ENCODE results near the gene HBG2.

The HBG2 gene

DNA sequence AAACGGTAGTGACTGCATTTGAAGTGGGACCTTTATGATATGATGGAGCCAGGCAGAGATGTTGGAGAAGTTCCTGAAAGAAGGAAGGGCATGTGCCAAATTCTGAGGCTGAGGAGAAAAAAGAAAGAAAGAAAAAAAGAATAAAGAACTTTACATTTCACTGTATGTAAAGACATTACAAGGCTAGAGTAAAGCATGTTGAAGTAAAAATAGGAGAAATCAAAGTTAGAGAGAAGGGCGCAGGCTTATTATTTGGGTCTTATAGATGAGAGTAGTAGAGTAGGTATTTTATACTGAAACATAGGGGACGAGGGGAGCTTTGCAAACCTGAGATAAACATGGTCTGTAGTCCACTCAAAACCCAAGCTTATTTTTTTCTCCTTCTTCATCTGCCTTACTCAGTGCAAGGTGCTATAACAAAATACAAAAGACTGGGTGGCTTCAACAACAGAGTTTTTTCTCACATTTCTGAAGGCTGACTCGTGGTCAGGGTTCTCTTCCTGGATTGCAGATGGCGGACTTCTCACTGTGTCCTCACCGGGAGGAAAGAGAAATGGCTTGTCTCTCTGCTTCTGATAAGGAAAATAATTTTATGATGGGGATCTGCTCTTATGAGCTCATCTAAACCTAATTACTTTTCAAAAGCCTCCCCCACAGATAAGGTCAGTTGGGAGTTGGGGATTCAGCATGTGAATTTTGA, 7.7 kb downstream of the HBG2 start:
- no peak for TF ChIP-seq GATA3 (IDR thresholded peaks at IDR 0.05; ENCODE audit: low read depth, low read length)
- TF ChIP-seq GATA2 (IDR thresholded peaks at IDR 0.05; ENCODE audit: low read depth, low read length) = no peak

- no peak for TF ChIP-seq GATA3 (IDR thresholded peaks at IDR 0.05; ENCODE audit: low read depth, low read length)
- no peak for TF ChIP-seq GATA2 (IDR thresholded peaks at IDR 0.05; ENCODE audit: low read depth, low read length)
These were observed 9.4 kb downstream of the HBG2 start for GRCh38 chr11:5245155-5245554.

DNA sequence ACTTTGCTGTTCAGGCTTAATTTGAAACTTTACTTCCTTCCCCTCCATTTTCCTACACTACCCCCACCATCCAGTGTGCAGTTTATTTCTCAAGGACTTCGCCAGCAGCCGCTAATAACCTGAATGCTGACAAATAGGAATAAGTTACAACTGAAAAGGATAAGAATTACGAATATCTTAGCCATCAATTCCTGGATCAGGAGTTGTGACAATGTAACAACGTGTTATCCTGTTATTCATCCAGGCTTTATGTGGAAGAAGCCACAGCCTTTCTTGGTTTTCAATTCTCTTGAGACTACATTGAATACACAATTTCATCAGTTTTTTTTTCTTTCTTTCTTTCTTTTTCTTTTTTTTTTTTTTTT, 10.8 kb downstream of the HBG2 start:
- TF ChIP-seq GATA3 (IDR thresholded peaks at IDR 0.05; ENCODE audit: low read depth, low read length) = no peak
- no peak for TF ChIP-seq GATA2 (IDR thresholded peaks at IDR 0.05; ENCODE audit: low read depth, low read length)

- TF ChIP-seq GATA3 (IDR thresholded peaks at IDR 0.05; ENCODE audit: low read depth, low read length) = no peak
- TF ChIP-seq GATA2 (IDR thresholded peaks at IDR 0.05; ENCODE audit: low read depth, low read length) = no peak
These were observed 11.4 kb downstream of the HBG2 start for GRCh38 chr11:5242933-5243815.

GRCh38 chr11:5242208-5242607, 12.4 kb downstream of the HBG2 start:
- TF ChIP-seq GATA3 (IDR thresholded peaks at IDR 0.05; ENCODE audit: low read depth, low read length) (no peak), GATA2 (IDR thresholded peaks at IDR 0.05; ENCODE audit: low read depth, low read length) (no peak)

- TF ChIP-seq GATA2 (IDR thresholded peaks at IDR 0.05; ENCODE audit: low read depth, low read length) (no peak), GATA3 (IDR thresholded peaks at IDR 0.05; ENCODE audit: low read depth, low read length) (no peak)
These were observed 13.1 kb downstream of the HBG2 start for GRCh38 chr11:5241458-5241857.

DNA sequence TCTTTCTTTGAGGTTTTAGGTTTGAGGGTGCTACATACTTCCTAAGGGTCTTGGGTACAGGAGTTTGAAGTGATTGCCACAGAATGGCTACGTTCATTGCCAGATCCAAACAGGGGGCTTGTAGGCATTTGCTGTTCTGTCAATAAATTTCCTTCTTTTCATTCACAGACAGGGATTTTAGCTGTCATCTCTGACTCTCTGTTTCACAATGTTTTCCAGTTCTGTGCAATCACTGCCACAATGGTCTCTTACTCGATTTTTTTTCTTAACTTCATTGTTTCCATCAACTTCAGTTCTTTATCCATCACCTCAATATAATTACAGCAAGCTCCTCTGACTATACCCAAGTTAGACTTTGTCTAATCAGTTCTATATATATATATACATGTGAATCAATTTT, 14.1 kb downstream of the HBG2 start:
- TF ChIP-seq GATA3 (IDR thresholded peaks at IDR 0.05; ENCODE audit: low read depth, low read length) (no peak), GATA2 (IDR thresholded peaks at IDR 0.05; ENCODE audit: low read depth, low read length) (no peak)

DNA sequence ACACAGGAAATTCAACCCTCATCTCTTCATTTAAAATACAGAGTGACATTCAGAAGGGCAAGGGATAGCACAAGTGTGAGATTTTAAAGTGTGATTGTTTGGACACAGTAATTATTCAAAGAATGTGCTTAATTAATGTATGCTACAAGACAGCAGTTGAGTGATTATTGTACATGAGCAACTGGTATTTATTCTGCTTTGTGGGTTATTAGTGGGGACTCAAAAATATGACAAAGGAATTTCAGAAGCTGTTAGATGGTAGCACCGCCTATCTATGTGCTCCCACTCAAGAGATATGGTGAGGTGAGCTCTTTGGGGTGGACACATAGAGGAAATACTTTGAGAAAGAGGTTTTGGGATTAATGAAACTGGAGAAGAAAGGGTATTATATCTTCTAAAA, 14.5 kb downstream of the HBG2 start:
- TF ChIP-seq GATA3 (IDR thresholded peaks at IDR 0.05; ENCODE audit: low read depth, low read length) (no peak), GATA2 (IDR thresholded peaks at IDR 0.05; ENCODE audit: low read depth, low read length) (no peak)

DNA sequence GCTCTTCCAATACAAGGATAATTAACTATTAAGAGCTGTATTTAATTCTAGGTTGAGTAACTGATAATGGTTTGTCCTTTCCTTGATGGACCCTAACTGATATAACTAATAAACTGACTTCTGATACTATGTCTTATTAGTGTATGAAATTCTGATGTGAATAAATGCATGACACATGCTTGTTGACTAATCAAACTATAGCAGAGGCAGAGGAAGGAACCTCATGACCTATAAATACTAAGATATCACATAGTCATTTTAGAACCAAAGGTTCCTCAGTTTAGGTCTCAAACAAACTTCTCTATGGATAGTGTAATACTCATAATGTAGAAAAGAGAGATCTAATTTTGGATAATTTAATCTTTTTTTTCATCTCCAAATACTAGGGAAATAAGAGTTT, 15.5 kb downstream of the HBG2 start:
- TF ChIP-seq GATA2 (IDR thresholded peaks at IDR 0.05; ENCODE audit: low read depth, low read length) (no peak), GATA3 (IDR thresholded peaks at IDR 0.05; ENCODE audit: low read depth, low read length) (no peak)

DNA sequence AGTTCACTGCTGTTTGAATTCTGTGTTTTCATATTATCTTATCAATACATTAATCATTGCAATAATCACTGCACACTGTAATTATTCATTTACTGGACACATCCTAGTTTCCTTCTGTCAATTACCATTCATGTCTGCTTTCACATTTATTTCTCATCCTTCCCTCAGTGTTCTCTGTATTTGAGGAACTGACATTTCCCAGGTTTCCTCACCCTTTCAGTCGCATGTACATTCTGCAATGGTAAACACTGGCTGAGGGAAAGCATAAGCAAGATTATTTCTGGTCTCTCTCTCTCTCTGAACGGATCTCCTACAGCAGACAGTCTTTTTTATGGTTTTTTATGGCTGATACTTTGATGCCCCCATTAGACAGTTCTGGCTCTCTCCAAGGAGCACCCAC, 16.1 kb downstream of the HBG2 start:
- no peak for TF ChIP-seq GATA2 (IDR thresholded peaks at IDR 0.05; ENCODE audit: low read depth, low read length)
- TF ChIP-seq GATA3 (IDR thresholded peaks at IDR 0.05; ENCODE audit: low read depth, low read length) = no peak

- TF ChIP-seq GATA3 (IDR thresholded peaks at IDR 0.05; ENCODE audit: low read depth, low read length) = no peak
- no peak for TF ChIP-seq GATA2 (IDR thresholded peaks at IDR 0.05; ENCODE audit: low read depth, low read length)
These were observed 17.2 kb downstream of the HBG2 start for GRCh38 chr11:5237420-5237819.

- TF ChIP-seq GATA3 (IDR thresholded peaks at IDR 0.05; ENCODE audit: low read depth, low read length) = no peak
- TF ChIP-seq GATA2 (IDR thresholded peaks at IDR 0.05; ENCODE audit: low read depth, low read length) = no peak
These were observed 19.1 kb downstream of the HBG2 start for GRCh38 chr11:5235364-5236095.

DNA sequence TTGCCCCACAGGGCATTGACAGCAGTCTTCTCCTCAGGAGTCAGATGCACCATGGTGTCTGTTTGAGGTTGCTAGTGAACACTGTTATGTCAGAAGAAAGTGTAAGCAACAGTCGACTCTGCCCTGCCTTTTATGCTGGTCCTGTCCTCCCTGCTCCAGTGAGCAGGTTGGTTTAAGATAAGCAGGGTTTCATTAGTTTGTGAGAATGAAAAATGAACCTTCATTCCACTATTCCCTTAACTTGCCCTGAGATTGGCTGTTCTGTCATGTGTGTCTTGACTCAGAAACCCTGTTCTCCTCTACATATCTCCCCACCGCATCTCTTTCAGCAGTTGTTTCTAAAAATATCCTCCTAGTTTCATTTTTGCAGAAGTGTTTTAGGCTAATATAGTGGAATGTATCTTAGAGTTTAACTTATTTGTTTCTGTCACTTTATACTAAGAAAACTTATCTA, 20.2 kb downstream of the HBG2 start, which contains the start of gene HBD:
Gene HBD (minus strand): TSS at position 103 of the 454 bp plus-strand sequence. CDS start 50 bp downstream, at position 53.
- TF ChIP-seq GATA3 (IDR thresholded peaks at IDR 0.05; ENCODE audit: low read depth, low read length) (no peak), GATA2 (IDR thresholded peaks at IDR 0.05; ENCODE audit: low read depth, low read length) (no peak)

GRCh38 chr11:5233307-5233706, 21.3 kb downstream of the HBG2 start:
- TF ChIP-seq GATA3 (IDR thresholded peaks at IDR 0.05; ENCODE audit: low read depth, low read length) (no peak), GATA2 (IDR thresholded peaks at IDR 0.05; ENCODE audit: low read depth, low read length) (no peak)
